GM21576 (cell line): ENCODE measurements around the gene SELENOM.
"Not testable (repeated sequence)": the region's sequence is repeated elsewhere in the genome, so short reads cannot be mapped to it uniquely, and the experiment has no call there.

ENCODE experiments used
- ATAC-seq: cut with Tn5 transposase; IDR thresholded peaks from one replicate; pipeline ENCODE4 v1.9.1; 2021; ENCODE audit warnings: mild to moderate bottlenecking, moderate library complexity; ENCODE audit not compliant: unreplicated experiment

SELENOM gene

DNA sequence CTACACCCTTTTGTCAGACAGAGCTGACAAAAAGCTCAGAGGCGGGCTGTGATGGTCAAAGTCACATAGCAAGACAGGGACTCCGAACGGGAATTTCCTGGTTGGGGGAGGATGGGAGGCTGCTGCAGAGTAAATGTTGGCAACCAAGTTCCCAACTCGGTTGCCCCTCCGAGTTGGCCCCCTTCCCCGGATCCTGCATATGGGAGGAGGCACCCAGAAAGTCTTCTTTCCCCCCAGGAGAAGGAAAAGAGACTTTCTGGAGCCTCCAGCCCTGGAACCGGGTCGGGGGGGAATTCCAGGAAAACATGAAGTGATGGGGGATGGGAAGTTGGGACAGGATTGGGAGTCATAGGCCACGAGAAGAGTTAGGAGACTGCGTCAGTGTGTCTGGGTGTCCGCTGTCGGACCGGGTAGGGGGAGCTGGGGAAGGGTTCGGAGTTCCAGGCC is 614 bp downstream of the SELENOM start:
- no peak for ATAC-seq

DNA sequence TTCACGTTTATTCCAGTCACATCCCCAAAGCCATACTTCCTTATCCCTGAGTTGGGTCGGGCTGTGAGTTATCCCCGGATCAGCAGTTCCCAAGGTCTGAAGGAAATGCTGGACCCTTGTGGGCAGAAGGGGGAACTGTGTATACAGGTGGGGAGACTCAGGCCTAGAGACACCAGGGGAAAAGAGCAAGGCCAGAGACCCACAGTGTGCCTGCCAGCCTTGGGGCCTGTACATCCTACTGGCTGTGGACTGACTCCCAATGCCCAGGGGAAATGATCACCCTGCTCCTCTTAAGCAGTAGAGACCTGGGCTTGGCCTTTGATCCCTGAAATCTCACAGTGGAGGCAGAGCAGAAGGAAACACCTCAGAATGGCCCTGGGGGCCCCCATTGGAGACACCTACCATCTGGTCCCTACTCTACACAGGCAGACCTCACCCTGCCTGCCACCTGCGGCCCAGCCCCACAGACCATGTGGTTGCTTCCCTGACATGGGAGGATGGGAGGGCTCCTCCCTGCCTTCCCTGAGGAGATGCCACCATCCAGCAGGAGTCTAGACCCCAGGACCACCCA is 1.3 kb downstream of the SELENOM start:
- ATAC-seq: no peak

DNA sequence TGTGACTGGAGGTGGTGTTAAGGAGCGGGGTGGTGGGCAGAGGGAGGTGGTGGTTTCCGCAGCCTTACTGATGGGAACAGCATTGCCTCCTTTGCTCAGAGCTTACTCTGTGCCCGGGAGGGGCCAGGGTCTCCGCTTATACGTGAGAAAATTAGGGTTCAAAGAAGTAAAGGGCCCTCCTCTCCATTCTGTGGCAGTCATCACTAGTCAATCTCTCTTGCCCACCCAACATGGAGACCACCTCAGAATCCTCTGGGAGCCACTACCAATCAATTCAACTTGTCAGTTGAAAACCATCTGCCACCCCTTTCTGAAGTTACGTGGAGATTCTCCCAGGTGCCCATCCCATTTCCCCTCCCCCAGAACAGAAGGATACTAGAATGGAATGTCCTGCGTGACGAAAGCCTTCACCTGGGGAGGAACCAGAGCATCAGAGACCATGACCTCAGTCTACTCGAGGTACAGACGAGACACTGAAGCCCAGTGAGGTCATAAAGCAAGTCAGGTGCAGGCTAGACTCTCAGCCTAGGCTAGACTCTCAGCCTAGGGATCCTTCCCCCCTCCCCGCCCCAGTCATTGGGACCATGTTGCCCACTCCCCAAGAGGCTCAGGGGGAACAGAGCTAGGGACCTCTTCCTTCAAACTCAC is 2.0 kb downstream of the SELENOM start:
- no peak for ATAC-seq

DNA sequence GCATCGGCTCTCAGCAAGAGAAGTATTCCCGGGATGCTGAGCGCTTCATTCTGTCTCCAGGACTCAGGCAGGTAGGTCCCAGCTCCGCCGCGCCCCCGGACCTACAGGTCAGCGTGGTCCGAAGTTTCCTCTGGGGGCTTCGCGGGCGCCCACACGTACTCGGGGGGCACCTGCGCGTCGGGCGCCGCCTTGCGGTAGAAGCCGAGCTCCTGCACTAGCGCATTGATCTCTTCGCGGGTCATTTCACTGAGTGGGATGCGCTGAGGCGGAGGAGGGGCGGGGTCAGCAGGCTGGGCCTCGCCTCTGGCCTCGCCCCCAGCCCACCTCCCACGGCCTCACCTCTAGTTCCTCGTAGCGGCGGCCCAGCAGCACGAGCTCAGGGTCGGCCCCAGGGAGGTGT is 2.5 kb downstream of the SELENOM start:
- ATAC-seq: no peak

DNA sequence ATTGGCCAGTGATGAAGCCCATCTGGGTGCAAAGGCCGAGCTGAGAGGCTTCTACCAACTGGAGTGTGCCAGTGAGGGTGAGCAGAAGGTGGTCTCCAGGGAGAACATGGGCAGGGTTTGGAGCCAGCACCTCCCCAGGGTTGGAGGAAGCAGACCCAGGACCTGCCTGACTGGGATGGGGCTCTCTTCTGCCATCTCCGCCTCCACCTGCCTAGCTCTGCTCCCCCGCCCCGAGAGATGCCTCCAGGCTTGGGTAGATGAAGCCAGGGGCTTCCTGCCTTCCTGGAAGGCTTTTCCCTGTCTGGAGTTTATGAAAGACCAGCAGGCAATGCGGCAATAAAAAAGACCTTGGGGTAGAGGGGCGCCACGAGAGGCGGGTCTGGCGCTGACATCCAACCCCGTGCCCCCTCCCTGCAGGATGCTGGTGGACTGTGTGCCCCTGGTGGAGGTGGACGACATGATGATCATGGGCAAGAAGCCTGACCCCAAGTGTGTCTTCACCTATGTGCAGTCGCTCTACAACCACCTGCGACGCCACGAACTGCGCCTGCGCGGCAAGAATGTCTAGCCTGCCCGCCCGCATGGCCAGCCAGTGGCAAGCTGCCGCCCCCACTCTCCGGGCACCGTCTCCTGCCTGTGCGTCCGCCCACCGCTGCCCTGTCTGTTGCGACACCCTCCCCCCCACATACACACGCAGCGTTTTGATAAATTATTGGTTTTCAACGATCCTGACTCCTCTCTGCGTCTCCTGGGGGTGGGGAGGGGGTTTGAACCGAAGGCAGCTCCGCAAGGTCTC is 3.3 kb downstream of the SELENOM start:
- no peak for ATAC-seq

DNA sequence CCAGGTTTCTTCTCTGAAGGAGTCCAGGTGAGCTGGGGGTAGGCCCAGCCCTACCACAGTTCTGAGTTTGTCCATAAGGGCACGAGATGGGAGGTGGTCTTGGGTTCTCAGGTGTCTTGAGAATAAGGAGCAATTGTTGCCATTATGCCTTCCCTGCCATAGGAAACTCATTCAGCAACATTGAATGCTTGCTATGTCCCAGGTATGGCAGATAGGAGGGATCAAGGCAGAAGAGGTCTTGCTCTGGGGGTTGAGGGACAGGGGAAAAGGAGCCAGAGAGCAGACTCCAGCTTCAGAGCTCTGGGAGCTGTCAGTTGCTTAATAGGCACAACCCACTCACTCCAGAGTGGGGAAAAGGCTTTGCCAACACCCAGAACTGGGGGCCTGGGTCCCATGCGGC is 4.3 kb downstream of the SELENOM start:
- ATAC-seq: no peak

DNA sequence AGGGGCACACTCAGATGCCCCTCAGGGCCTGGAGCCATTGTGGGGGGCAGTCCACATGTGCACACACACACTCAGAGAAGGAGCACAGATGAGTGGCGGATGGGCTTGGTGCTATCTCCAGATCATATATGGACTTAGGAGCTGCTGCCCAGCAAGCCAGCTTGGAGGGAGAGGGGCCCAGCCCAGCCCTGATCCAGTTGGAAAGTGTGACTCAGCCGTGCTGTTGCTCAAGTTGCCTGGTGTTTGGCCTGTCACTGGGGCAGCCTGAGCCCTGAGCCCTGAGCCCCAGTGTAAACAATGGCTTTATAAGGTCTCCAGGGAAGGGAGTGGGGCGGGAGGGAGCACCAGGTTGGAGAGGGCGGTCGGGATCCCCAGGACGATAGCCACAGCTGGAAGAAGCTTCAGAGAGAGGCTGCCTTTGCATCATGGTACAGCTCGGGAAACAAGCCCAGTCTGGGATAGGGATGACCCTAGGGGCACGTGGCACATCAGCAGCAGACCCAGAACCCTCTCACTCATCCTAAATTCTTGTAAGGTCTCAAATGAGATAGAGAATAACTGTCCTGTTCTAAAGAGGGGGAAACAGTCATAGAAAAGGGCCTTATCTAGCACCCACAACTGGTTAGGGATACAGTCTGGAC is 4.8 kb downstream of the SELENOM start:
- ATAC-seq: no peak

DNA sequence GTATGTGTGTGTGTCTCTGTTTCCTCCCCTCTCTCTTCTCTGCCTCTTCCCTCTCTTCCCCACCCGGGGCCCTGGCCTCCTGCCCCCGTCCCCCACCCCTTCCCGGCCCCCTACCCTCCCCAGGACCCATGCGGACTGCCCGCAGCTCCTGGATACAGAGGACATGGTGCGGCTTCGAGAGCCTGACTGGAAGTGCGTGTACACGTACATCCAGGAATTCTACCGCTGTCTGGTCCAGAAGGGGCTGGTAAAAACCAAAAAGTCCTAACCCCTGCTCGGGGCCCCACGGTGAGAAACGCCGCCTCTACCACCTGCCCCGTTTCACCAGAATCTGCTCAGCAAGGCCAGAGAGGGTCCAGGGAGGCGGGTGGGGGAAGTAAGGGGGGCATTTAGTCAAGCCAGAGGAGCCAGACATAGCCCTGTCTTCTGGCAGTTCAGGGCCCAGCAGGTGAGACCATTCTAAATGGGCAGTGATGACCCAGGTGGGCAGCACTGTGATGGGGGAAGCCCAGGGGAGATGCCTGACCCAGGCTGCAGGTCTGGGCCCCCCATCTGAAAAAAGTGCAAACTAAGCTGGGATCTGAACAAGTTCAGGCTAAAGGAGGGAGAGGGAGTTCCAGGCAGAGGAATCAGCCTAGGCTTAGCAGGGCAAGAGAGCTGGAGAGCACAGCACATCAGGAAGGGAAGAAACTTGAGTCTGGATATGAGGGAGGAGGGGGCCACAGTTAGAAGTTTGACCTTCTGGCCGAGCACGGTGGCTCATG is 6.4 kb downstream of the SELENOM start:
- no peak for ATAC-seq

DNA sequence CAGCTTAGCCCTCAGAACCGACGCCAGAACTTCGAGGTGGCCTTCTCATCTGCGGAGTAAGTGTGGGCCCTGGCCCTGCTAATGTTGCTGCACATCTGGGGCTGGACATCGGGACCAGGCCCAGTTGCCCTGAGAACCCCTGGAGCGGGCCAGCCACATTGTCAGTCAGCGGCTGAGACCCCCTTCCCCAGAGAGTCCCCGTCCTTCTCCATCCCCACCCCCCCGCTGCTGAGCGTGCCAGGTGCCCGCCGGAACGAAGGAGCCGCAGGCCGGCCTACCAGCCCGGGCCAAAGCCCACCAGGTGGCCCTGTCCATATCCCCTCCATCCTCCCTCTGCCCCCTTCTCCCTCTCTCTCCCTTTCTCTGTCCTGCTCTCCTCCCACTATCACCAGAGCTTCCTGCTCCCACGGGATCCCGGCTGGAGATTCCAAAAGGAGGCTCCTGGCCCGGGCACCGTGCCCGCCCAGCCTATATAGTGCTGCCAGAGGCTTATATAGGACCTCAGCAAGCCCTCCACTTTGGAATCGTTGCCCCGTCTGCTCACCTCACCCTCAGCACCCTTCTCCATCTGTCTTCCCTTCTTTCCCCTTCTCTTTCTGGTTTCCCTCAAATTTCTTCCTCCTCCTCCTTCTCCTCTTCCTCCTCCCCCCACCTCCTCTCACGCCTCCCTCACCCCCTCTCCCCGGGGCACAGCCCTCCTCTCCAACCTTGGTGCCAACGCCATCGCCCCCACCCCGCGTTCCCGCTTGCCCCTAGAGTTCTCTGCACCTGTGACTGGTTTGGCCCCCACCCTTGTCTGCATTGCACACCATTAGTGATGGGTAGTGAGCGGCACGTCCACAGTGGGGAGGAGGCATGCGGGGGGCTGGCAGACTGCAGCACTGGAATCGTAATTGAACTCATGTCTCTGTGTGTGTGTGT is 7.3 kb downstream of the SELENOM start:
- ATAC-seq: no peak

DNA sequence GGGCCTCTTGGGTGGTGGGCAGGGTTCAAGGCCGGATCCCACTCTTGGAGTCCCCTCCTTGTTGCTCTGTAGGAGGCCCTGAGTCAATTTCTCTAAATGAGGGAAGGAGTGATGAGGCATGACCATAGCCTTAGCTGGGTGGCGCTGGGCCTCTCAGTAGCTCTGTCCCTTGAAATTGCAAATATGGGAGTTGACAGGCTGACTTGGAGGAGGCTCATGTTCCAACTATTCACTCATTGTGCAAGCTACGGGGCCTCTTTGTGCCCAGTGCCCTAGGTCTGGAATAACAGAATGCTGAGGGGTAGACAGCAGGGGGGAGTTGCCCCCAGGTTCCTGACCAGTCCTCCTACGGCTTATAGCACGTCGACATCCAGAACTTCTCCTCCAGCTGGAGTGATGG is 8.0 kb downstream of the SELENOM start:
- ATAC-seq: no peak

DNA sequence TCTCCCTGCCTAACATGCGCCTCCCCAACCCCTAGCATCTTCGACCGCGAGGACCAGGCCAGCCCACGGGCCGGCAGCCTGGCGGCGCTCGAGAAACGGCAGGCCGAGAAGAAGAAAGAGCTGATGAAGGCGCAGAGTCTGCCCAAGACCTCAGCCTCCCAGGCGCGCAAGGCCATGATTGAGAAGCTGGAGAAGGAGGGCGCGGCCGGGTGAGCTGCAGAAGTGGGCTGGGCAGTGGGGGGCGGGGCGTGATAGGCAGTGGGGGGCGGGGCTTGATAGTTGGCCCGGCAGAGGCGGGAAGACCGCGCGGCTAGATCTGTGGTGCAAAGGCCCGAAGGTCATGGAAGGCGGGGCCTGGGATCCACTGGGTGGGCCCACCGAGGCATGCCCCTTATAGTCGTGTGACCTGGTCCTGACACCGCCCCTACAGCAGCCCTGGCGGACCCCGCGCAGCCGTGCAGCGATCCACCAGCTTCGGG is 8.7 kb downstream of the SELENOM start:
- no peak for ATAC-seq

DNA sequence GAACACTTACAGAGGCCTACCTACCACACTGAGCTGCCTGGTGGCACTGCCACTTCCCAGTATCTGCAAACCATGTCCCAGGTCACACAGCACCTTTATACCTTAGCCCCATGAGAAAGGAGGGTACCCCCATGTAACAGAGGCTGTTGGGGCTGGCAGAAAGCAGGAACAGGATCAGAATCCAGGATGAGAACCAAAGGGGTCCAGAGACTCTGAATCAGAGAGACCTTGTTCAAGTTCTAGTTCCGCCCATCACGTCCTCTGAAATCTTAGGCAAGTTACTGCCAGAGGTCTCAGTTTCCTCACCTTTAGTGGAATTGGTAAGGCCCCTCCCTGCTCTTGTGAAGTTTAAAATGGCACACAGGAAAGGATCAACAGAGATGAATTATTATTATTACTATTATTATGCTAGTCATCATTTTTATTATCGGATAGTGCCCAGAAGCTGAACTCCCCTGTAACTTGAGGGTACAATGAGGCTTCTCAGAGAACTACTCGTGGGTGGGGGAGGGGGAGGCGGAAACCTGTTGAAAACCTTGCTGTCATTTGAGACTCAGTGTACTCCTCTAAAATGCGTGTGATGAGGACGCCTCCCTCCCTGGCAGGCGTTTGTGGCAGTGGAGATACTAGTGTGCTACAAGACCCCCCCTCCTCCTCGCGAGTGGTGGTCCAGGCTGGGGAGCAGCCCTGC is 9.3 kb downstream of the SELENOM start:
- ATAC-seq: no peak

DNA sequence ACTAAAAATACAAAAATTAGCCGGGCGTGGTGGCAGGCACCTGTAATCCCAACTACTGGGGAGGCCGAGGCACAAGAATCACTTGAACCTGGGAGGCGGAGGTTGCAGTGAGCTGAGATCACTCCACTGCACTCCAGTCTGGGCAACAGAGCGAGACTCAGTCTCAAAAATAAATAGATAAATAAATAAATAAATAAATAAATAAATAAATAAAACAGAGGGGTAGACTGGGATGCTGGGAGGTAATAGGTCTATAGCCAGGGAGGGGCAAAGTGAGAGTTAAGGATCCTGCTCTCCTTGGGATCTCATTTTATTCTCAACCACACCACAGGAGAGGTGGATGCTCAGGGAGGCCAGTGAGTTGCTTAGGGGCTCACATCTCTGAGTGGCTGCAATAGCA is 9.8 kb downstream of the SELENOM start:
- not testable (repeated sequence) for ATAC-seq

DNA sequence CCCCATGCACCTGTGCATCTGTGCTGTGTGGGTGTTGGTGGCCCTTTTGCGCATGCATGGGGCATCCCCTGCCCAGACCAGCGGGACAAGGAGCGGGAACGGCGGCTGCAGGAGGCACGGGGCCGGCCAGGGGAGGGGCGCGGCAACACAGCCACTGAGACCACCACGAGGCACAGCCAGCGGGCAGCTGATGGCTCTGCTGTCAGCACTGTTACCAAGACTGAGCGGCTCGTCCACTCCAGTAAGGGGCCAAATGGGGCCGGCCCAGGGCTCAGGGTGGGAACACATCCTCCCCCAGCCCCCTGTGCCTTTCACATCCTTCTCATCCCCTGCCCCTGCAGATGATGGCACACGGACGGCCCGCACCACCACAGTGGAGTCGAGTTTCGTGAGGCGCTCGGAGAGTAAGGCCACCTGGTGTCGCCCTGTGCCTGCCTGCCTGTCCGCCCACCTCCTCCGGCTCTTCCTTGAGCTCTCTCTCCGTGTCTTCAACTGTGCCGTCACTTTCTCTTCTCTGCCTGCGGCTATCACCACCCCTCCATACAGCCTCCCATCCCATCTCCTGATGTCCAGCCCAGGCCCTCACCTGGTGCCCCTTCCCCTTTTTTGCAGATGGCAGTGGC is 10.6 kb downstream of the SELENOM start:
- no peak for ATAC-seq

DNA sequence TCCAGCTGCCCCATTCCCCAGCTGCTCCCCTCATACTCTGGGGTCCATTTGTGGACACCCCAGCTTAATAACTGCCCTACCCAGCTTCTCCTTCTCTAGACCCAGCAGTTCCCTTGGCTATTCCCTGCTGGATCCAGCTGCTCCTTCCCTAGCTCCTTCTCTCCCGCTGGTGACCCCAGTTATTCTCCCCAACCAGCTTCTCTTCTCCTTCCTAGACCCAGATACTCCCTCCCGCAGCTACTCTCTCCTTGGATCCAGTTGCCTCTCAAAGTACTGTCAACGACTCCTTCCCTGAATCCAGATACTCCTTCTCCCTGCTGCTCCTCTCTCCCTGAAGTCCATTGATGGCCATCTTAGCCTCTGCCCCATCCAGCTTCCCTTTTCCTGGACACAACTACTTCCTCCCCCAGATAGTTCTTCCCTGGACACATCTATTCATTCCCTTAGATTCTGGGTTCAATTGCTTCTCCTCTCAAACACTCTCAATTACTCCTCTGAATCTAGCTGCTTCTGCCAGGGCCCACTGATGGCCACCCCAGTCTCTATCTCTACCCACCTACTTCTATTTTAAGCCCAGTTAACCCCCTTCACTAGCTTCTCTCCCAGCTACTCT is 11.6 kb downstream of the SELENOM start:
- ATAC-seq: no peak

DNA sequence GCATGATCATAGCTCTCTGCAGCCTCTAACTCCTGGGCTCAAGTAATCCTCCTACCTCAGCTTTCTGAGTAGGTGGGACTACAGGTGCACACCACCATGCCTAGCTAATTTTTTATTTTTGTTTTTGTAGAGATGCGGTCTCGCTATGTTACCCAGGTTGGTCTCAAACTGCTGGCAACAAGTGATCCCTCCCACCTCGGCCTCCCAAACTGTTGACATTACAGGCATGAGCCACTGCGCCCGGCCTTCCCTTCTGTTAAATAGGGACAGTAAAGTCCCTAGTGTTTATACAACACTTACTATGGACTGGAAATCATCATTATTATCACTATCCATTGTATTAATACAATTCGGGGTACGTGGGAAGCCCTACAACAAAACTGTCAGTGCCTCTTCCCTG is 12.6 kb downstream of the SELENOM start:
- ATAC-seq: no peak

DNA sequence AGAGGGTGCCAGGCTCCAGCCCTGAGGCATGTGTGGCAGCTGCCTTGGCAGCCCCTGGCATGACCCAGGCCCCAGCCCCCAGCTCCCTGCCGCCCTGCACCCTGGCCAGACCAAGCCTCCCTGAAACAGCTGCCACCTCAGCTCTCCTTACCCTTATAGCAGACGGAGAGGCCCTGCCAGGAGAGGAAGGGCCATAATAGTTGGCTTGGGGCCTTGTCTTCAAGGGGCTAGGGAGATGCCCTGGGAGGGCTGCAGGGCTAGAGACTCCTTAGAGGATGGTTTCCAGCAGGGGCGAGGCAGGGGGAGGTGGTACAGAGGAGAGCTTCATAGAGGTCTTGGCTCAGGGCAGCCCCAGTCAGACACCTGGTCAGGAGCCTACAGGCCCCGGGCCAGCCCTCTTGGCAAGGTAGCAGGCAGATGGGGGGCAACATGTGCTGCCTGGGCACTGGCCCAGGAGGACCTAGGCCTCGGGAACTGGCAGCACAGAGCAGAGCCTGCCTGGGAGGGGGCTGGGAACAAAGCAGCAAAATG is 13.3 kb downstream of the SELENOM start:
- ATAC-seq: no peak
